Measurements from ENCODE around the gene IRAK3. TPM values are rescaled to one million over a fixed set of nuclear protein-coding genes. Genes with fewer than 3 reads are reported as not detected.

The IRAK3 gene
- 1 to 10 TPM; 3.7 to 9.9 (median 9.2) TPM for total RNA-seq
- 14.5 TPM for total RNA-seq (2013)

DNA sequence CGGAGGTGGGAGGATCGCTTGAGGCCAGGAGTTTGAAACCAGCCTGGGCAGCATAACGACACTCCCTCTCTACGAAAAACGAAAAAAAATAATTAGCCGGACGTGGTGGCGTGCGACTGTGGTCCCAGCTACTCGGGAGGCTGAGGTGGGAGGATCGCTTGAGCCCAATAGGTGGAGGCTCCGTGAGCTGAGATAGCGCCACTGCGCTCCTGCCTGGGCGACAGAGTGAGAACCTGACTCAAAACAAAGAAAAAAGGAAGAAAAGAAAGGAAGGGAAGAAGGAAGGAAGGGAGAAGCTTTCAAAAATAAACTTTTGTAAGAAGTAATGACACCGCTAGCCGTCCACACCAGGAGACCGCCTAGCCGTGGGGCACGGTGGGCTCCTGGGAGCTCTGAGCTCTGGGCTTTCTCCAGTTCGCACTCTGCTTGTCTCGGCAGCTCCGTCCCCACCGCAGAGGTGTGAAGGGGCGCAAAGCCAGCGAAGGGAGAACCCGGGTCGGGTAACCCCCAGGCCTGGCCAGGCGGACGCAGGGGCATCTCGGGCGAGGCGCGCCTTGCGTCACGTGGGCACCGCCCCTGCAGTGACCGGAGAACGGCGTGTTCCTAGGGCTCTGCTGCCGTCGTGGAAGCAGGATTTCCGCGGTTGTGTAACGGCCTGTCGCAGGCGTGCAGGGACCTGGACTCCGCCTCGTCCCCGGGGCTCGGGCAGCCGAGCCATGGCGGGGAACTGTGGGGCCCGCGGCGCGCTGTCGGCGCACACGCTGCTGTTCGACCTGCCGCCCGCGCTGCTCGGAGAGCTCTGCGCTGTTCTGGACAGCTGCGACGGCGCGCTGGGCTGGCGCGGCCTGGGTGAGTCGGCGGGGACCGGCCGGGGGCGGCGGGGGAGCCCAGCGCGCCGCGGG is at the start of gene IRAK3:
Gene IRAK3 (plus strand): TSS at position 631 of the 902 bp plus-strand sequence. CDS start 86 bp downstream, at position 717.
- H3K36me3 ChIP-seq (ENCODE audit: control insufficient read depth, insufficient read depth, low read length): no peaks in the 10 kb centered on the region
- intact Hi-C loops (cut with micrococcal nuclease): loop anchor here (2.0 kb wide), 1 partner anchor 20 kb away; the partner anchor contains the start of gene TMBIM4
- no peak for TF ChIP-seq CTCF (IDR thresholded peaks at IDR 0.05)
- peaks cover 37 to 43% of the 10 kb centered on the region in 2 donors for H3K27me3 Mint-ChIP-seq (ENCODE audit: low read depth in 2 of 2)
- H3K4me1 Mint-ChIP-seq: peaks cover 0 to 7% of the 10 kb centered on the region in 2 donors
- no peaks in the 10 kb centered on the region for H3K9me3 ChIP-seq (ENCODE audit: control insufficient read depth, insufficient read depth, low read length)
- H3K4me3 ChIP-seq (ENCODE audit: low read length): peak within 1 kb of the TSS; percentile 42
- peak within 1 kb of the TSS; percentile 40 to 53 for H3K27ac Mint-ChIP-seq
- DNase-seq: peak; percentile 51 to 58
- WGBS (ENCODE audit: insufficient coverage): 16% methylated on average over 82 of the region's 82 CpGs
- H3K4me3 Mint-ChIP-seq: peak within 1 kb of the TSS; percentile 79
- peak within 1 kb of the TSS; percentile 51 for H3K27ac ChIP-seq (ENCODE audit: low read length)
- peak; percentile 84 to 89 (median 89) for ATAC-seq
- peaks cover 7% of the 10 kb centered on the region for H3K36me3 Mint-ChIP-seq
- H3K9me3 Mint-ChIP-seq: peaks cover 5 to 6% of the 10 kb centered on the region in 2 donors
- H3K4me1 ChIP-seq (ENCODE audit: control insufficient read depth, insufficient read depth, low read length): peaks cover 11% of the 10 kb centered on the region
- H3K27me3 ChIP-seq (ENCODE audit: control insufficient read depth, insufficient read depth, low read length): peaks cover 8% of the 10 kb centered on the region

DNA sequence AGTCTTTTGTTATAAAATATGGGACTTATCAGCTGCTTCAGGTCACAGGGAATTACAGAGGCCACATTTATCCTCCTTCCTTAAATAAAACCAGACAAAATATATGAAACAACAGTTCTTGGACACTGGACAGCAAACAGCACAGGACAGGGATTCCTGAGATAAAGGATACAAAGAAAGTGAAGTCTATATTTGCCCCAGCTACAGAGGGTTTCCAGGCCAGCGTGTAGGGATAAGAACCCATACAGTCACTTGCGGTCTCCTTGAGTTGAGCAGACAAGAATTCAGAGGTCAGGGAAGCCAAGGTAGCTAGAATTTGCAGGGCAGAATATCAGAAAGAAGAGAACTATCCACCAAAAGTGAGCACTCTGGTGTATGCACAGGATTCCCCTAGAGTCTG is 49.7 kb upstream of the IRAK3 start:
- DNase-seq (no peak), ATAC-seq (no peak)
- Mint-ChIP-seq H3K9me3 (peaks cover 6 to 11% of the 10 kb centered on the region in 2 donors), H3K36me3 (peaks cover 23% of the 10 kb centered on the region), H3K4me1 (no peaks in the 10 kb centered on the region), H3K27me3 (ENCODE audit: low read depth in 2 of 2) (no peaks in the 10 kb centered on the region), H3K4me3 (no peak overlapping the region), H3K27ac (peak overlapping the region in 1 of 2 donors; percentile 24)
- Histone ChIP-seq H3K9me3 (ENCODE audit: control insufficient read depth, insufficient read depth, low read length) (peaks cover 3% of the 10 kb centered on the region), H3K27ac (ENCODE audit: low read length) (no peak overlapping the region), H3K4me3 (ENCODE audit: low read length) (no peak overlapping the region), H3K4me1 (ENCODE audit: control insufficient read depth, insufficient read depth, low read length) (no peaks in the 10 kb centered on the region), H3K27me3 (ENCODE audit: control insufficient read depth, insufficient read depth, low read length) (no peaks in the 10 kb centered on the region), H3K36me3 (ENCODE audit: control insufficient read depth, insufficient read depth, low read length) (peaks cover 68% of the 10 kb centered on the region)
- no peak for TF ChIP-seq CTCF (IDR thresholded peaks at IDR 0.05)
- WGBS (ENCODE audit: insufficient coverage): 95% methylated on average over 2 of the region's 2 CpGs
- intact Hi-C loops (cut with micrococcal nuclease): loop anchor here (10.0 kb wide), 1 partner anchor 165 kb away; the partner anchor contains the start of gene HELB

DNA sequence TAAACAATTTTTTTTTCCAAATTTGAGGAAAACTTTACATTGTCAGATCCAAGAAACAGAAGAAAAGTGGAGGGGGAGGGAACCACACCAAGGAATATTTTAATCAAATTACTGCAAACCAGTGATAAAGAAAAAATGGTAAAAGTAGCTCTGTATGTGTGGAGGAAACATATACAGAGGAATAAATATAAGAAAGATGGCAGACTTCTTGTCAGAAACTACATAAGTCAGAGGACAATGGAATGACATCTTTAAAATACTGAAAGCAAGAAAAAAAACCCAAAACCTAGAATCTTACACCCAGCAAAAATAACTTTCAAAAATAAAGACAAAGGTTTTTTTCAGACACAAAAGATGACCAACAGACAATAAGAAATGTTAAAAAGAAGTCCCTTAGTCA is 48.3 kb upstream of the IRAK3 start:
- no peak for TF ChIP-seq CTCF (IDR thresholded peaks at IDR 0.05)
- H3K9me3 Mint-ChIP-seq: peaks cover 6 to 11% of the 10 kb centered on the region in 2 donors
- H3K4me3 Mint-ChIP-seq: no peak overlapping the region
- no peak overlapping the region for H3K27ac ChIP-seq (ENCODE audit: low read length)
- no peaks in the 10 kb centered on the region for H3K27me3 Mint-ChIP-seq (ENCODE audit: low read depth in 2 of 2)
- no peaks in the 10 kb centered on the region for H3K27me3 ChIP-seq (ENCODE audit: control insufficient read depth, insufficient read depth, low read length)
- no peak overlapping the region for H3K4me3 ChIP-seq (ENCODE audit: low read length)
- ATAC-seq (no peak), DNase-seq (no peak)
- peaks cover 81% of the 10 kb centered on the region for H3K36me3 ChIP-seq (ENCODE audit: control insufficient read depth, insufficient read depth, low read length)
- no peaks in the 10 kb centered on the region for H3K4me1 ChIP-seq (ENCODE audit: control insufficient read depth, insufficient read depth, low read length)
- H3K4me1 Mint-ChIP-seq: peaks cover 13% of the 10 kb centered on the region in 2 donors
- H3K36me3 Mint-ChIP-seq: peaks cover 23% of the 10 kb centered on the region
- intact Hi-C loops (cut with micrococcal nuclease): no loop called here
- peaks cover 3% of the 10 kb centered on the region for H3K9me3 ChIP-seq (ENCODE audit: control insufficient read depth, insufficient read depth, low read length)
- no peak overlapping the region for H3K27ac Mint-ChIP-seq

All from natural killer cell (primary cell).